ENCODE results near the gene LBP.

DNA sequence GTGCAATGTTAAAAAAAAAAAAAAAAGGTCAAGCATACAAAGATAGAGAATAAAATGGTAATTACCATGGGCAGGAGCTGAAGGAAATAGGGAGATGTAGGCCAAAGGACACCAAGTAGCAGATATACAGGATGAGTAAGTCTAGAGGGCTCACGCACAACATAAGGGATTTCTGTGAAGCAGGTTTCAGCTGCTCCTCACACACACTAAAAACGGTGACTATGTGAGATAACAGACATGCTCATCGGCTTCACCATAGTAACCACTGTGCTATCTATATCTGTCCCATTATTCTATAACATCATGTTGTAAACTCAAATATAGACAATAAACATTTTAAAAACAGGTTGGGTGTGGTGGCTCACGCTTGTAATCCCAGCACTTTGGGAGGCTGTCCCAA lies 77.3 kb downstream of the LBP start:
- TF ChIP-seq, protein P1, sequence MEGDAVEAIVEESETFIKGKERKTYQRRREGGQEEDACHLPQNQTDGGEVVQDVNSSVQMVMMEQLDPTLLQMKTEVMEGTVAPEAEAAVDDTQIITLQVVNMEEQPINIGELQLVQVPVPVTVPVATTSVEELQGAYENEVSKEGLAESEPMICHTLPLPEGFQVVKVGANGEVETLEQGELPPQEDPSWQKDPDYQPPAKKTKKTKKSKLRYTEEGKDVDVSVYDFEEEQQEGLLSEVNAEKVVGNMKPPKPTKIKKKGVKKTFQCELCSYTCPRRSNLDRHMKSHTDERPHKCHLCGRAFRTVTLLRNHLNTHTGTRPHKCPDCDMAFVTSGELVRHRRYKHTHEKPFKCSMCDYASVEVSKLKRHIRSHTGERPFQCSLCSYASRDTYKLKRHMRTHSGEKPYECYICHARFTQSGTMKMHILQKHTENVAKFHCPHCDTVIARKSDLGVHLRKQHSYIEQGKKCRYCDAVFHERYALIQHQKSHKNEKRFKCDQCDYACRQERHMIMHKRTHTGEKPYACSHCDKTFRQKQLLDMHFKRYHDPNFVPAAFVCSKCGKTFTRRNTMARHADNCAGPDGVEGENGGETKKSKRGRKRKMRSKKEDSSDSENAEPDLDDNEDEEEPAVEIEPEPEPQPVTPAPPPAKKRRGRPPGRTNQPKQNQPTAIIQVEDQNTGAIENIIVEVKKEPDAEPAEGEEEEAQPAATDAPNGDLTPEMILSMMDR (IDR thresholded peaks at IDR 0.05) = no peak
- no peak for TF ChIP-seq POLR2A (IDR thresholded peaks at IDR 0.05)
